HepG2 (cell line): ENCODE results near the gene CLDN5. TPM values are rescaled to one million over a fixed set of nuclear protein-coding genes. Genes with fewer than 3 reads are reported as not detected.

ENCODE experiments used
- ATAC-seq: fragments of 200-7000 bp; cut with Tn5 transposase; 3 replicates; pipeline ENCODE4 v1.9.1; 2020; ENCODE audit warnings: mild to moderate bottlenecking, moderate library complexity
- BruUV-seq: library from RNA; stranded (reverse); fragments of 400-500 nt; replicated peaks from 2 replicates; lab custom pipeline; 2021; lab: Mats Ljungman, UMichigan
- CTCF ChIA-PET: fragments of 300-600 bp; formaldehyde crosslinking; extraction: SDS; loops from one replicate; lab custom pipeline; 2021; ENCODE audit warnings: low total read pairs, inconsistent platforms, low intra/inter-chr PET ratio; lab: Yijun Ruan, JAX
- POLR2A ChIA-PET: fragments of 350-600 bp; sonication (Branson Sonifier 250); formaldehyde crosslinking; loops from one replicate; lab custom pipeline; 2020; ENCODE audit warnings: antibody characterized with exemption, inconsistent platforms; lab: Yijun Ruan, JAX
- DNase-seq: peaks from one replicate; pipeline ENCODE4 v3.0.0-alpha.2; 2015; ENCODE audit warnings: low spot score
- FAIRE-seq: peaks from 3 replicates; lab custom pipeline; 2011; peaks lifted over from hg19 to GRCh38; lab: Jason Lieb, UNC
- H2AFZ ChIP-seq: one replicate; pipeline ENCODE4 v1.6.1; 2011; ENCODE audit warnings: low read length, inconsistent platforms
- H3K27ac ChIP-seq: fragments of 300-600 bp; 3 replicates; pipeline ENCODE4 v1.8.0; 2011; ENCODE audit warnings: mixed run types, mild to moderate bottlenecking, mixed read lengths, low read length, inconsistent platforms; ENCODE audit not compliant: insufficient read depth; ENCODE audit errors: extremely low read length
- H3K27me3 ChIP-seq, 2 experiments: fragments of 200-600 bp in 1 of 2; 2 replicates in 1 of 2; 3 replicates in 1 of 2; pipeline versions ENCODE4 v1.6.0 to v1.8.0; 2011; ENCODE audit warnings: low read length in 2 of 2, mild to moderate bottlenecking in 2 of 2, moderate library complexity in 2 of 2, inconsistent platforms in 1 of 2; ENCODE audit not compliant: insufficient read depth in 2 of 2, control insufficient read depth in 1 of 2
- H3K36me3 ChIP-seq, 2 experiments: fragments of 200-600 bp in 1 of 2; replicated peaks in 1 of 2; 2 replicates in 1 of 2; 3 replicates in 1 of 2; pipeline versions ENCODE4 v1.5.1 to v1.8.0; 2011; ENCODE audit warnings: low read length in 2 of 2, inconsistent platforms in 1 of 2; ENCODE audit not compliant: insufficient read depth in 2 of 2, control insufficient read depth in 1 of 2
- H3K4me1 ChIP-seq: 2 replicates; pipeline ENCODE4 v1.5.1; 2012; ENCODE audit warnings: low read length, inconsistent platforms; ENCODE audit not compliant: insufficient read depth
- H3K4me2 ChIP-seq: 2 replicates; pipeline ENCODE4 v1.6.0; 2011; ENCODE audit warnings: low read depth, low read length, inconsistent platforms
- H3K4me3 ChIP-seq, 3 experiments: fragments of 200-600 bp in 1 of 3; sonication (generic), shearing (Covaris generic) in 1 of 3; replicated peaks in 1 of 3; 2 replicates each; pipeline ENCODE4 v1.5.1; 2011 to 2016; ENCODE audit warnings: low read length in 3 of 3, inconsistent platforms in 2 of 3, low read depth in 2 of 3, mild to moderate bottlenecking in 2 of 3, control low read depth in 1 of 3, mixed read lengths in 1 of 3; ENCODE audit not compliant: insufficient read depth in 1 of 3
- H3K79me2 ChIP-seq: one replicate; pipeline ENCODE4 v1.6.1; 2011; ENCODE audit warnings: low read length, inconsistent platforms; ENCODE audit not compliant: insufficient read depth
- H3K9ac ChIP-seq: 2 replicates; pipeline ENCODE4 v1.6.0; 2011; ENCODE audit warnings: mild to moderate bottlenecking, low read depth, low read length, inconsistent platforms; ENCODE audit not compliant: insufficient read depth
- H3K9me3 ChIP-seq: 2 replicates; pipeline ENCODE4 v1.5.1; 2012; ENCODE audit warnings: mild to moderate bottlenecking, low read length
- H4K20me1 ChIP-seq: 2 replicates; pipeline ENCODE4 v1.6.0; 2011; ENCODE audit warnings: inconsistent platforms, mild to moderate bottlenecking, low read length, moderate library complexity; ENCODE audit not compliant: insufficient read depth
- E2F2 ChIP-seq: sonication (generic); formaldehyde crosslinking; IDR thresholded peaks from 2 replicates; pipeline ENCODE4 v1.4.0; 2020; ENCODE audit warnings: missing genetic modification reagents, borderline replicate concordance
- KDM6A ChIP-seq: IDR thresholded peaks from 2 replicates; pipeline ENCODE4 v1.6.1; 2016; ENCODE audit warnings: low read depth
- MTA3 ChIP-seq: sonication (generic); formaldehyde crosslinking; IDR thresholded peaks from 2 replicates; pipeline ENCODE4 v1.4.0; 2020; ENCODE audit warnings: missing genetic modification reagents
- ZNF326 ChIP-seq: sonication (generic); formaldehyde crosslinking; IDR thresholded peaks from 2 replicates; pipeline ENCODE4 v1.4.0; 2020; ENCODE audit warnings: missing genetic modification reagents, borderline replicate concordance
- ZNF460 ChIP-seq: sonication (generic); formaldehyde crosslinking; IDR thresholded peaks from 2 replicates; pipeline ENCODE4 v1.5.1; 2020; ENCODE audit warnings: missing genetic modification reagents, mild to moderate bottlenecking, borderline replicate concordance
- ZNF766 ChIP-seq: sonication (generic); formaldehyde crosslinking; IDR thresholded peaks from 2 replicates; pipeline ENCODE4 v1.5.0; 2020; ENCODE audit warnings: missing genetic modification reagents, borderline replicate concordance
- ZNF773 ChIP-seq: sonication (generic); formaldehyde crosslinking; IDR thresholded peaks from 2 replicates; pipeline ENCODE4 v1.4.0; 2020; ENCODE audit warnings: missing genetic modification reagents, borderline replicate concordance
- ZNF878 ChIP-seq: sonication (generic); formaldehyde crosslinking; IDR thresholded peaks from 2 replicates; pipeline ENCODE4 v1.8.1; 2023; ENCODE audit warnings: mild to moderate bottlenecking, missing genetic modification reagents, moderate library complexity
- ZZZ3 ChIP-seq: sonication (generic); formaldehyde crosslinking; IDR thresholded peaks from 2 replicates; pipeline ENCODE4 v1.4.0; 2020; ENCODE audit warnings: missing genetic modification reagents, mild to moderate bottlenecking, borderline replicate concordance
- WGBS: methylation state at CpG from one replicate; pipeline ENCODE4 v1.1.6; 2017; ENCODE audit warnings: low lambda C conversion rate; 5-methylcytosine and 5-hydroxymethylcytosine counted together
- in situ Hi-C: cut with HindIII; loops from 2 replicates; pipeline ENCODE4 v1.10.0; 2017; ENCODE audit warnings: low pct_unique_long_range_greater_than_20kb; ENCODE audit not compliant: extremely low pct_ligation_motif_present
- intact Hi-C: fragments of 100-400 bp; cut with micrococcal nuclease; formaldehyde crosslinking; loops from one replicate; pipeline ENCODE4 v1.10.0; 2022; ENCODE audit not compliant: unreplicated experiment
- polyA plus RNA-seq, 8 experiments: library from polyadenylated mRNA; depleted of rRNA in 3 of 8; stranded (reverse) in 7 of 8; unstranded in 1 of 8; fragments of >200 nt; fragmentation: Illumina TruSeq in 4 of 8; extraction: Trizol in 4 of 8; gene quantifications; 2 replicates each; pipeline versions ENCODE4 v1.2.1 to v1.2.3, GENCODE V29; 2011 to 2016; ENCODE audit warnings: low read depth in 4 of 8, missing spikeins in 1 of 8, mixed read lengths in 1 of 8; ENCODE audit not compliant: insufficient read depth in 1 of 8
- total RNA-seq, 5 experiments: library from RNA; depleted of rRNA; stranded (reverse); fragments of >200 nt; fragmentation: Illumina TruSeq; extraction: Trizol; gene quantifications; 2 replicates each; pipeline ENCODE4 v1.2.3, GENCODE V29; 2016; ENCODE audit warnings: low read depth in 1 of 5
- TF ChIP-seq, protein P1 (sequence below): sonication (generic); formaldehyde crosslinking; IDR thresholded peaks from 2 replicates; pipeline ENCODE4 v1.4.0; 2020; ENCODE audit warnings: missing genetic modification reagents
- TF ChIP-seq, protein P2 (sequence below): IDR thresholded peaks from 2 replicates; pipeline ENCODE4 v1.6.1; 2012; ENCODE audit warnings: inconsistent platforms
- TF ChIP-seq, protein P3 (sequence below): IDR thresholded peaks from 2 replicates; pipeline ENCODE4 v1.6.1; 2016

Gene CLDN5
- total and polyA plus RNA-seq, 2 of the 13 experiments (the other 11 are each of a cell fraction or from before 2014, with no cell fraction given), result not detected

- TF ChIP-seq ZNF766 (no peak), ZNF878 (CRISPR knock-in tag) (no peak), ZNF460 (CRISPR knock-in tag) (no peak), ZZZ3 (CRISPR knock-in tag) (no peak), E2F2 (CRISPR knock-in tag) (no peak), KDM6A (CRISPR knock-in tag) (no peak), ZNF773 (no peak), ZNF326 (CRISPR knock-in tag) (no peak), MTA3 (no peak)
- TF ChIP-seq, protein P1, sequence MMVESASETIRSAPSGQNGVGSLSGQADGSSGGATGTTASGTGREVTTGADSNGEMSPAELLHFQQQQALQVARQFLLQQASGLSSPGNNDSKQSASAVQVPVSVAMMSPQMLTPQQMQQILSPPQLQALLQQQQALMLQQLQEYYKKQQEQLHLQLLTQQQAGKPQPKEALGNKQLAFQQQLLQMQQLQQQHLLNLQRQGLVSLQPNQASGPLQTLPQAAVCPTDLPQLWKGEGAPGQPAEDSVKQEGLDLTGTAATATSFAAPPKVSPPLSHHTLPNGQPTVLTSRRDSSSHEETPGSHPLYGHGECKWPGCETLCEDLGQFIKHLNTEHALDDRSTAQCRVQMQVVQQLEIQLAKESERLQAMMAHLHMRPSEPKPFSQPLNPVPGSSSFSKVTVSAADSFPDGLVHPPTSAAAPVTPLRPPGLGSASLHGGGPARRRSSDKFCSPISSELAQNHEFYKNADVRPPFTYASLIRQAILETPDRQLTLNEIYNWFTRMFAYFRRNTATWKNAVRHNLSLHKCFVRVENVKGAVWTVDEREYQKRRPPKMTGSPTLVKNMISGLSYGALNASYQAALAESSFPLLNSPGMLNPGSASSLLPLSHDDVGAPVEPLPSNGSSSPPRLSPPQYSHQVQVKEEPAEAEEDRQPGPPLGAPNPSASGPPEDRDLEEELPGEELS (CRISPR knock-in tag), result no peak
- TF ChIP-seq, protein P2, sequence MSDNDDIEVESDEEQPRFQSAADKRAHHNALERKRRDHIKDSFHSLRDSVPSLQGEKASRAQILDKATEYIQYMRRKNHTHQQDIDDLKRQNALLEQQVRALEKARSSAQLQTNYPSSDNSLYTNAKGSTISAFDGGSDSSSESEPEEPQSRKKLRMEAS, result no peak
- TF ChIP-seq, protein P3, sequence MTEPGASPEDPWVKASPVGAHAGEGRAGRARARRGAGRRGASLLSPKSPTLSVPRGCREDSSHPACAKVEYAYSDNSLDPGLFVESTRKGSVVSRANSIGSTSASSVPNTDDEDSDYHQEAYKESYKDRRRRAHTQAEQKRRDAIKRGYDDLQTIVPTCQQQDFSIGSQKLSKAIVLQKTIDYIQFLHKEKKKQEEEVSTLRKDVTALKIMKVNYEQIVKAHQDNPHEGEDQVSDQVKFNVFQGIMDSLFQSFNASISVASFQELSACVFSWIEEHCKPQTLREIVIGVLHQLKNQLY, result no peak
- TF ChIP-seq, all 625 proteins: peak for 0
- no peaks in the 10 kb centered on the region for H4K20me1 ChIP-seq
- H3K4me1 ChIP-seq, result no peaks in the 10 kb centered on the region
- H3K9ac ChIP-seq, result no peak overlapping the region
- intact Hi-C loops (no loop called here), in situ Hi-C loops (no loop called here)
- no peaks in the 10 kb centered on the region for H3K9me3 ChIP-seq
- no peak for FAIRE-seq
- peaks cover 4 to 44% of the 10 kb centered on the region in 2 experiments; a peak in 4 of 5 replicates for H3K36me3 ChIP-seq
- DNase-seq, result no peak
- POLR2A ChIA-PET, result no interaction called here
- H3K79me2 ChIP-seq, result no peaks in the 10 kb centered on the region
- H2AFZ ChIP-seq, result no peak overlapping the region
- no peak overlapping the region for H3K4me3 ChIP-seq
- H3K27me3 ChIP-seq, result no peaks in the 10 kb centered on the region
- no peak overlapping the region for H3K4me2 ChIP-seq
- WGBS, result 97% methylated on average over 5 of the region's 7 CpGs
- H3K27ac ChIP-seq, result no peak overlapping the region
- ATAC-seq, result no peak; the same call in 1 of the 3 replicates
- BruUV-seq, result no TSS peak
- CTCF ChIA-PET, result no interaction called here
Observed at GRCh38 chr22:19499236-19499879, 24.9 kb downstream of the CLDN5 start.
